Right lobe of liver (tissue), 4 donors: ENCODE measurements around the gene ERCC2.

ENCODE experiments used
- CTCF ChIP-seq, 4 donors: fragments of 200-600 bp in 3 of 4; fragments of 450-650 bp in 1 of 4; IDR thresholded peaks; one replicate each; pipeline versions ENCODE4 v1.5.1 to v1.8.0; 2016 to 2022; ENCODE audit warnings: antibody characterized with exemption in 4 of 4, mild to moderate bottlenecking in 2 of 4
- POLR2A ChIP-seq: fragments of 450-650 bp; IDR thresholded peaks from one replicate; pipeline ENCODE4 v1.6.1; 2017; ENCODE audit warnings: antibody characterized with exemption, mild to moderate bottlenecking
- donor health status: DM: no; HTN: no; CAD: no.
- donor health status: DM: no; HTN: no; CAD: no.
- donor health status: DM: no; HTN: yes; CAD: no.

GRCh38 chr19:45395821-45396617 lies 25.6 kb upstream of the ERCC2 start:
- TF ChIP-seq POLR2A (no peak), CTCF (IDR thresholded peaks at IDR 0.05) (no peak)
